GM11168 (cell line): Measurements from ENCODE around the gene PSMD11.
"Not testable (repeated sequence)": the region's sequence is repeated elsewhere in the genome, so short reads cannot be mapped to it uniquely, and the experiment has no call there.

ENCODE experiments used
- in situ Hi-C: fragments of 300-500 bp; cut with MboI; formaldehyde crosslinking; loops from one replicate; pipeline ENCODE4 v1.12.0; 2022; ENCODE audit warnings: low sequenced_read_pairs; ENCODE audit not compliant: unreplicated experiment

PSMD11 gene

GRCh38 chr17:32444301-32445073 lies at the start of gene PSMD11:
TSS of gene PSMD11 (plus strand) at chr17:32444510. CDS start at chr17:32444524, 14 bp downstream.
- in situ Hi-C loops = no loop called here

GRCh38 chr17:32396343-32396742 lies 48.0 kb upstream of the PSMD11 start:
- in situ Hi-C loops = no loop called here

- in situ Hi-C loops = no loop called here
These were observed 45.4 kb upstream of the PSMD11 start for GRCh38 chr17:32398946-32399345.

- in situ Hi-C loops = not testable (repeated sequence)
These were observed 34.2 kb upstream of the PSMD11 start for GRCh38 chr17:32410085-32410484.

- in situ Hi-C loops = no loop called here
These were observed 17.4 kb upstream of the PSMD11 start for GRCh38 chr17:32426894-32427293.

- in situ Hi-C loops = no loop called here
These were observed 14.7 kb upstream of the PSMD11 start for GRCh38 chr17:32429598-32429997.

GRCh38 chr17:32440722-32441121 lies 3.6 kb upstream of the PSMD11 start:
- in situ Hi-C loops = no loop called here

GRCh38 chr17:32441886-32442285 lies 2.4 kb upstream of the PSMD11 start:
- in situ Hi-C loops = no loop called here

- in situ Hi-C loops = no loop called here
These were observed 446 bp upstream of the PSMD11 start for GRCh38 chr17:32443827-32444300.

- in situ Hi-C loops = no loop called here
These were observed 735 bp downstream of the PSMD11 start for GRCh38 chr17:32445074-32445415.

GRCh38 chr17:32445497-32445896 lies 1.2 kb downstream of the PSMD11 start:
- in situ Hi-C loops = no loop called here

- in situ Hi-C loops = no loop called here
These were observed 1.7 kb downstream of the PSMD11 start for GRCh38 chr17:32445971-32446370.

GRCh38 chr17:32446949-32447348 lies 2.6 kb downstream of the PSMD11 start:
- in situ Hi-C loops = no loop called here

GRCh38 chr17:32449963-32450362 lies 5.7 kb downstream of the PSMD11 start:
- in situ Hi-C loops = no loop called here

- in situ Hi-C loops = not testable (repeated sequence)
These were observed 6.1 kb downstream of the PSMD11 start for GRCh38 chr17:32450379-32450778.

- in situ Hi-C loops = no loop called here
These were observed 7.6 kb downstream of the PSMD11 start for GRCh38 chr17:32451879-32452278.

- in situ Hi-C loops = no loop called here
These were observed 8.0 kb downstream of the PSMD11 start for GRCh38 chr17:32452281-32452680.

- in situ Hi-C loops = no loop called here
These were observed 9.1 kb downstream of the PSMD11 start for GRCh38 chr17:32453370-32453769.

- in situ Hi-C loops = no loop called here
These were observed 14.1 kb downstream of the PSMD11 start for GRCh38 chr17:32458371-32458770.

GRCh38 chr17:32460054-32460453 lies 15.7 kb downstream of the PSMD11 start:
- in situ Hi-C loops = no loop called here

GRCh38 chr17:32461498-32461852 lies 17.2 kb downstream of the PSMD11 start:
- in situ Hi-C loops = no loop called here

GRCh38 chr17:32461853-32462617 lies 17.7 kb downstream of the PSMD11 start:
- in situ Hi-C loops = no loop called here
